Panc1 (cell line): ENCODE results near the gene SPRR5. TPM values are rescaled to one million over a fixed set of nuclear protein-coding genes. Genes with fewer than 3 reads are reported as not detected.

Experiments
- ATAC-seq: fragments of 200-7000 bp; cut with Tn5 transposase; 2 replicates; pipeline ENCODE4 v1.9.1; 2020; ENCODE audit warnings: mild to moderate bottlenecking, moderate library complexity
- BruUV-seq: library from RNA; stranded (reverse); fragments of 400-500 nt; replicated peaks from 2 replicates; lab custom pipeline; 2021; lab: Mats Ljungman, UMichigan
- CTCF ChIA-PET: fragments of 300-600 bp; sonication (Branson Sonifier 250); formaldehyde crosslinking; loops from one replicate; lab custom pipeline; 2022; ENCODE audit warnings: antibody characterized with exemption; lab: Charles Lee
- POLR2A ChIA-PET: fragments of 300-600 bp; sonication (Branson Sonifier 250); formaldehyde crosslinking; loops from one replicate; lab custom pipeline; 2022; ENCODE audit warnings: antibody characterized with exemption; lab: Charles Lee
- DNase-seq: peaks from one replicate; pipeline ENCODE4 v3.0.0-alpha.2; 2010; ENCODE audit warnings: low read depth, low spot score
- H3K27ac ChIP-seq: 2 replicates; pipeline ENCODE4 v1.5.1; 2011; ENCODE audit warnings: mild to moderate bottlenecking, low read length, inconsistent platforms
- H3K27me3 ChIP-seq: fragments of 200-500 bp; sonication (Bioruptor generic); 2 replicates; pipeline ENCODE4 v1.6.0; 2014; ENCODE audit warnings: low read length, inconsistent platforms; ENCODE audit not compliant: control insufficient read depth, insufficient read depth
- H3K36me3 ChIP-seq: fragments of 200-500 bp; sonication (Bioruptor generic); 2 replicates; pipeline ENCODE4 v1.5.1; 2014; ENCODE audit warnings: inconsistent platforms, mild to moderate bottlenecking, low read length, moderate library complexity; ENCODE audit not compliant: control insufficient read depth, insufficient read depth
- H3K4me1 ChIP-seq: 2 replicates; pipeline ENCODE4 v1.5.1; 2011; ENCODE audit warnings: inconsistent platforms, mild to moderate bottlenecking, low read length, moderate library complexity; ENCODE audit not compliant: control insufficient read depth, insufficient read depth
- H3K4me3 ChIP-seq, 2 experiments: 2 replicates each; pipeline ENCODE4 v1.5.1; 2011 to 2012; ENCODE audit warnings: low read depth in 2 of 2, low read length in 2 of 2, mild to moderate bottlenecking in 2 of 2, inconsistent platforms in 1 of 2, moderate library complexity in 1 of 2
- H3K9me3 ChIP-seq: fragments of 200-500 bp; sonication (Bioruptor generic); 2 replicates; pipeline ENCODE4 v1.5.1; 2014; ENCODE audit warnings: low read depth, mild to moderate bottlenecking, inconsistent platforms, low read length, moderate library complexity; ENCODE audit not compliant: control insufficient read depth, insufficient read depth
- CTCF ChIP-seq: fragments of 450-650 bp; IDR thresholded peaks from 2 replicates; pipeline ENCODE4 v1.5.1; 2017; ENCODE audit warnings: mild to moderate bottlenecking
- POLR2AphosphoS5 ChIP-seq: IDR thresholded peaks from 2 replicates; pipeline ENCODE4 v1.6.1; 2012; ENCODE audit warnings: mild to moderate bottlenecking, low read depth, low read length, moderate library complexity
- REST ChIP-seq, 2 experiments: IDR thresholded peaks; 2 replicates each; pipeline ENCODE4 v1.6.1; 2011 to 2012; ENCODE audit warnings: low read depth in 2 of 2, control low read depth in 1 of 2, low read length in 1 of 2, mild to moderate bottlenecking in 1 of 2, moderate library complexity in 1 of 2; ENCODE audit not compliant: insufficient read depth in 1 of 2
- SIN3A ChIP-seq: IDR thresholded peaks from 2 replicates; pipeline ENCODE4 v1.6.1; 2012; ENCODE audit warnings: low read depth, mild to moderate bottlenecking, low read length, moderate library complexity, borderline replicate concordance; ENCODE audit not compliant: insufficient read depth
- TCF7L2 ChIP-seq: IDR thresholded peaks from 2 replicates; pipeline ENCODE4 v1.6.1; 2011; ENCODE audit warnings: mild to moderate bottlenecking, low read depth, low read length, inconsistent platforms
- in situ Hi-C: cut with HindIII; loops from 2 replicates; pipeline ENCODE4 v1.10.0; 2016; ENCODE audit warnings: low sequenced_read_pairs, low pct_unique_long_range_greater_than_20kb
- intact Hi-C: fragments of 100-400 bp; cut with micrococcal nuclease; formaldehyde crosslinking; loops from one replicate; pipeline ENCODE4 v1.10.0; 2022; ENCODE audit not compliant: unreplicated experiment
- total RNA-seq: library from RNA; stranded (reverse); gene quantifications from one replicate; pipeline ENCODE4 v1.2.1, GENCODE V29; 2021; ENCODE audit not compliant: unreplicated experiment

The SPRR5 gene
- total RNA-seq, 1 experiment from 2014 or later, result not detected

GRCh38 chr1:152940614-152941013 is 6.4 kb upstream of the SPRR5 start:
- no peaks in the 10 kb centered on the region for H3K27me3 ChIP-seq
- H3K36me3 ChIP-seq, result no peaks in the 10 kb centered on the region
- no peak overlapping the region for H3K27ac ChIP-seq
- no peaks in the 10 kb centered on the region for H3K4me1 ChIP-seq
- POLR2A ChIA-PET, result no interaction called here
- H3K9me3 ChIP-seq, result no peaks in the 10 kb centered on the region
- ATAC-seq (no peak), DNase-seq (no peak)
- BruUV-seq, result no TSS peak
- in situ Hi-C loops, result no loop called here
- intact Hi-C loops, result no loop called here
- TF ChIP-seq POLR2AphosphoS5, result no peak
- TF ChIP-seq SIN3A, result no peak
- no peak for TF ChIP-seq REST (IDR thresholded peaks at IDR 0.05; ENCODE audit: insufficient read depth in 1 of 2, low read depth in 2 of 2, low read length in 1 of 2)
- TF ChIP-seq TCF7L2, result no peak
- TF ChIP-seq CTCF, result no peak
- CTCF ChIA-PET, result no interaction called here
- no peak overlapping the region for H3K4me3 ChIP-seq

GRCh38 chr1:152941037-152941711 is 5.8 kb upstream of the SPRR5 start:
- BruUV-seq, result no TSS peak
- no peaks in the 10 kb centered on the region for H3K27me3 ChIP-seq
- ChIA-PET CTCF (no interaction called here), POLR2A (no interaction called here)
- TF ChIP-seq SIN3A (no peak), TCF7L2 (no peak)
- H3K4me1 ChIP-seq, result no peaks in the 10 kb centered on the region
- no peak for ATAC-seq
- intact Hi-C loops, result no loop called here
- in situ Hi-C loops, result no loop called here
- DNase-seq, result no peak
- H3K4me3 ChIP-seq, result no peak overlapping the region
- H3K27ac ChIP-seq, result no peak overlapping the region
- H3K36me3 ChIP-seq, result no peaks in the 10 kb centered on the region
- H3K9me3 ChIP-seq, result no peaks in the 10 kb centered on the region

- Histone ChIP-seq H3K27me3 (no peaks in the 10 kb centered on the region), H3K36me3 (no peaks in the 10 kb centered on the region), H3K27ac (no peak overlapping the region), H3K9me3 (no peaks in the 10 kb centered on the region), H3K4me1 (no peaks in the 10 kb centered on the region), H3K4me3 (no peak overlapping the region)
- ChIA-PET CTCF (no interaction called here), POLR2A (no interaction called here)
- intact Hi-C loops, result no loop called here
- no TSS peak for BruUV-seq
- DNase-seq (no peak), ATAC-seq (no peak)
- no peak for TF ChIP-seq TCF7L2
- no peak for TF ChIP-seq REST (IDR thresholded peaks at IDR 0.05; ENCODE audit: insufficient read depth in 1 of 2, low read depth in 2 of 2, low read length in 1 of 2)
- TF ChIP-seq POLR2AphosphoS5, result no peak
- no peak for TF ChIP-seq SIN3A
- TF ChIP-seq CTCF, result no peak
- in situ Hi-C loops, result no loop called here
Measured at GRCh38 chr1:152942161-152942560, 4.8 kb upstream of the SPRR5 start.
